Measurements from ENCODE around the gene FNIP2.

FNIP2 gene

GRCh38 chr4:158769175-158769921 is 522 bp downstream of the FNIP2 start (continued):
- TF ChIP-seq ZBTB10 (tag by site-specific recombination; IDR thresholded peaks at IDR 0.05) (no peak), ZBTB26 (tag by site-specific recombination; optimal IDR thresholded peaks at IDR 0.05) (peak; percentile 62), ZNF335 (tag by site-specific recombination; conservative IDR thresholded peaks at IDR 0.05) (peak; percentile 95), ZNF341 (tag by site-specific recombination; IDR thresholded peaks at IDR 0.05; ENCODE audit: low read depth) (peak; percentile 21; the same call in 1 of the 2 replicates), ZBTB8A (tag by site-specific recombination; IDR thresholded peaks at IDR 0.05) (0 out of 2 replicates have a peak, but pooled peaks have one; percentile 31), ZNF549 (tag by site-specific recombination; IDR thresholded peaks at IDR 0.05) (no peak), ZBTB48 (tag by site-specific recombination; IDR thresholded peaks at IDR 0.05) (peak; percentile 22; the same call in 1 of the 2 replicates)

GRCh38 chr4:158770671-158771070 is 1.8 kb downstream of the FNIP2 start:
- no peak overlapping the region; the same call in 1 of the 2 replicates for H3K4me3 ChIP-seq (ENCODE audit: low read depth, low read length)
- no peak for TF ChIP-seq ZNF302 (tag by site-specific recombination; IDR thresholded peaks at IDR 0.05; ENCODE audit: low read depth)
- peak; percentile 59; the same call in 1 of the 2 replicates for TF ChIP-seq SCRT2 (tag by site-specific recombination; IDR thresholded peaks at IDR 0.05)
- H3K9me3 ChIP-seq (ENCODE audit: control insufficient read depth, insufficient read depth, low read depth, low read length) = no peaks in the 10 kb centered on the region
- CTCF ChIA-PET = interaction anchor here (0.5 kb wide), 1 partner anchor 129 kb away, joined by 4 read pairs; no protein-coding TSS in a partner anchor
- H3K27ac ChIP-seq (ENCODE audit: extremely low read depth, low read depth, low read length) = no peak overlapping the region
- H3K36me3 ChIP-seq (ENCODE audit: control insufficient read depth in 2 of 2, insufficient read depth in 1 of 2, low read length in 2 of 2) = no peaks in the 10 kb centered on the region
- H3K4me1 ChIP-seq (ENCODE audit: control insufficient read depth, insufficient read depth, low read length) = peaks cover 15% of the 10 kb centered on the region; the same call in 1 of the 2 replicates
- POLR2A ChIA-PET = no interaction called here

GRCh38 chr4:158771776-158772175 is 3.0 kb downstream of the FNIP2 start:
- H3K27ac ChIP-seq (ENCODE audit: extremely low read depth, low read depth, low read length) = no peak overlapping the region
- H3K4me3 ChIP-seq (ENCODE audit: low read depth, low read length) = no peak overlapping the region
- peaks cover 16% of the 10 kb centered on the region; the same call in 1 of the 2 replicates for H3K4me1 ChIP-seq (ENCODE audit: control insufficient read depth, insufficient read depth, low read length)
- H3K36me3 ChIP-seq (ENCODE audit: control insufficient read depth in 2 of 2, insufficient read depth in 1 of 2, low read length in 2 of 2) = no peaks in the 10 kb centered on the region
- 0 out of 2 replicates have a peak, but pooled peaks have one; percentile 27 for TF ChIP-seq PRDM6 (tag by site-specific recombination; IDR thresholded peaks at IDR 0.05)
- TF ChIP-seq ZNF169 (tag by site-specific recombination; IDR thresholded peaks at IDR 0.05) = no peak
- no peak for TF ChIP-seq SP3 (tag by site-specific recombination; IDR thresholded peaks at IDR 0.05)
- TF ChIP-seq ZNF701 (tag by site-specific recombination; IDR thresholded peaks at IDR 0.05) = no peak
- no peak for TF ChIP-seq ZNF10 (tag by site-specific recombination; IDR thresholded peaks at IDR 0.05)
- H3K9me3 ChIP-seq (ENCODE audit: control insufficient read depth, insufficient read depth, low read depth, low read length) = no peaks in the 10 kb centered on the region
- CTCF ChIA-PET = no interaction called here
- POLR2A ChIA-PET = no interaction called here
